HG03060 (cell line): ENCODE measurements around the gene XIAP.
"Not testable (repeated sequence)": the region's sequence is repeated elsewhere in the genome, so short reads cannot be mapped to it uniquely, and the experiment has no call there.

Source experiments
- ATAC-seq: cut with Tn5 transposase; IDR thresholded peaks from one replicate; pipeline ENCODE4 v1.9.1; 2021; ENCODE audit warnings: low read depth, moderate number of reproducible peaks; ENCODE audit not compliant: unreplicated experiment

XIAP gene

DNA sequence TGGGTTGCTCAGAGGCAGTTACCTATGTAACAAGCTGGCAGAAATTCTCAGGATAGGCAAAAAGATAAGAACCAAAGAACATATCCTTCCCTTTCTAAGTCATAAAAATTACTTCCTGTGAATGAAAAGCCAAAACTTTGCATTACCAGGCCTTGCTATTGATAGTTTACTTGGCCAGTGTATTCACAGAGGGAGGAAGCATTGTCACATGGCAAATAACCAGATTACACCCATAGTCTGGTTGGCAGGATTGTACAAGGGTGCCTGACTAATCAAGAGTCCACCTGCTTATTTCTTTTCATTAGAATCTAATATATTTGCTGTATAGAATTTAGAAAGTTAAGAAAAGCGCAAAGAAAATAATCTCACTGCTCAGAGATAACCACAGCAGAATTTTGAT lies 14.1 kb downstream of the XIAP start:
- no peak for ATAC-seq

DNA sequence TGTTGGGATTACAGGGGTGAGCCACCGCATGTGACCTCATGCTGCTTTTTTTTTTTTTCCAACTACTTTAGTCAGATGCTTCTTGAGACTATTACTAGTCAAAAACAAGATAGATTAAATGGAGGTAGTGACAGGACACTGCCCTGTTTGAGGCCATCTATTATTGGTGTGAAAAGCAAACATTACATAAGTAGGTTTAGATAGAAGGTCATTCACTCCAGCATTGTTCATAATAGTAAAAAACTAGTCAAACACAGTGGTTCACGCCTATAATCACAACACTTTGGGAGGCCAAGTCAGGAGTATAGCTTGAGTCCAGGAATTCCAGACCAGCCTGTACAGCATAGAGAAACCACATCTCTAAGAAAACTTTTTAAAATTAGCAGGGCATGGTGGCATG lies 16.3 kb downstream of the XIAP start:
- no peak for ATAC-seq

DNA sequence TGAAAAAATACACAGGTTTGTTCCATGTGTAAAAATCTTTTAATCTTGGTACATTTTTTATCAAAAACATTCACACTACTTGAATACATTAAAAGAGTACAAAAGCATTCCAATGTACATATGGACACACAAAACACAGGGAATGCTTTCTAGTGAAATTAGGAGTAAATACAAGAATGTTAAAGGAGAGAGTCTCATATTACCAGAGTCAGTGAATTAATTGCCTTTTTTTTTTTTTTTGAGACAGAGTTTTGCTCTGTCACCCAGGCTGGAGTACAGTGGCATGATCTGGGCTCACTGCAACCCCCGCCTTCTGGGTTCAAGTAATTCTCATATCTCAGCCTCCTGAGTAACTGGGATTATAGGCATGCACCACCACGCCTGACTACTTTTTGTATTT lies 17.0 kb downstream of the XIAP start:
- ATAC-seq: no peak

DNA sequence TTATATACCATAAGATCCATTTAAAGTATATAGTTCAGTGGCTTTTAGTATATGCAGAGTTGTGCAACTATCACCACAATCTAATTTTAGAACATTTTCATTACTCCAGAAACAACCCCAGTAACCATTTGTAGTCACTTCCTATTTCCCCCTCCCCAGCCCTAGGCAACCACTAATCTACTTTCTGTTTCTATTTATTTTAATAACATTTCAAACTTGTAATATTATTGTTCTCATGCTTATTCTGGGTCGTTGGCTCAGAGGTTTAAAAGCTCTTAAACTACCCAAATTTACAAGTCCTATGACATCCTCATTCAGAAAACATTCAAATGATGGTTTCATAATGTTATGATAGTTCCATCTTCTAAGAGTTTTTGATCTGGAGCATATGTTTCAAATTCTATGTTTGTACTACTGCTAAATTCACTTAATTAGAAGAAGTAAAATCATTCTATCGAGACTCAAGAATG lies 18.4 kb downstream of the XIAP start:
- no peak for ATAC-seq

DNA sequence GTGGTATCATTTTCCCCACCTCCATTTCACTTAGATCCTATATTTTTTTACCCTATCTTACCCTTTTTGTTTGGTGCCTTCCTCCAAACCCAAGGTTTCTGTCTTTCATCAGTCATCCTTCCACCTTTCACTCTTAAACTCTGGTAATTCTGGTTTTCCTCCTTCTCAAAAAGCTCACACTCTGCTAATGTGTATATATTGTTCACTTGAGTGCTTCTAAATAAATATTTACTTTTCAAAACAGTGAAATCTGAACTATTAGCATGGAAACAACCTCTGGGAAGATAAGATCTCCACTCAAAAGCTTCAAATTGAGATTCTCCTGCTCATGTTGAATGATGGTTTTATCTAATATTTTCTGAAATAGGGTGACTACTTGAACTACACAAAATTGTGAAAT lies 21.5 kb downstream of the XIAP start:
- no peak for ATAC-seq

DNA sequence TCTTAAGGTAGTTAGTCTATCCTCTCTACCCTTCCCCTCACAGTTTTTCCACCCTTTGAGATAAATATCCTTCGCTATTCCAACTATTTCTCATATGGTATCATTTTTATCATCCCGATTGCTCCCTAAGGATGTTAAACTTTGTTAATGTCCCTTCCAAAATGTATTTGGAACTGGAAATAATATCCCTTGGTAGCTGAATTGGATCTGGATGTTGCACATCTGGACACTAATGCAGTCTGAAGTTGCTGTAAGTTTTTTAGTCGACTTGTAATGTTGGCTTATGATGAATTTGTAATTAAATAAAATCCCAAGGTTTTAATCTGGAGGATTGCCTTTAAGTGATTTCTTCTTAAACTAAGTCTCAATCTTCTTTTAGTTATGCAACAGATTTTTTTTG lies 22.5 kb downstream of the XIAP start:
- no peak for ATAC-seq

DNA sequence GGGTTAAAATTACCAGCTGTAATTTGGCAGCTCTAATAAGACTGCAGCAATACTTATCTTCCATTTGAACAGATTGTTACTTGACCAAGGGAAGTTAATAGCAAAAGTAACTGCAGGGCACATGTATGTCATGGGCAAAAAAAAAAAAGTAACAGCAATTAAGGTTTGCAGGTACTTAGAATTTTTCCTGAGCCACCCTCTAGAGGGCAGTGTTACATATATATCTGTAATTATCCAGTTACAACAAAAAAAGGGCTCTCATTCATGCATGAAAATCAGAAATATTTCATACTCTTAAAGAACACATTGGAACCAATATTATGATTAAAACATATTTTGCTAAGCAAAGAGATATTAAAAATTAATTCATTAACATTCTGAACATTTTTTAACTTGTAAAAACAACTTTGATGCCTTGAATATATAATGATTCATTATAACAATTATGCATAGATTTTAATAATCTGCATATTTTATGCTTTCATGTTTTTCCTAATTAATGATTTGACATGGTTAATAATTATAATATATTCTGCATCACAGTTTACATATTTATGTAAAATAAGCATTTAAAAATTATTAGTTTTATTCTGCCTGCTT lies 25.1 kb downstream of the XIAP start:
- ATAC-seq: no peak

DNA sequence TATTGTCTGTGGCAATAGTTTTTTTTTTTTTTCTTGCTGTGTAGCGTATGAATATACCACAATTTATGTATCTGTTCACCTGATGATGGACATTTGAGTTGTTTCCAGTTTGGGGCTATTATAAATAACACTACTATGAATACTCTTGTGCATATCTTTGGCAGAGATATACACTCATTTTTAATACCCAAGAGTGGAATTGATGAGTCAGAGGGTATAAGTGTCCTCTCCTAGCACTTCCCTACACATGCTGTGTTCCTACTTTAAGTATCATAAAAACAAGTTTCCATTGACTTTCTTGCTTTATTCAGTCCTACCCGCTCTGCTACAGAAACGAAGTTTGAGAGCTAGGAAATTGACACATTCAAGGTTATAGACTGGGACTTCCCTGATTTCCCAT lies 39.8 kb downstream of the XIAP start:
- ATAC-seq: no peak

DNA sequence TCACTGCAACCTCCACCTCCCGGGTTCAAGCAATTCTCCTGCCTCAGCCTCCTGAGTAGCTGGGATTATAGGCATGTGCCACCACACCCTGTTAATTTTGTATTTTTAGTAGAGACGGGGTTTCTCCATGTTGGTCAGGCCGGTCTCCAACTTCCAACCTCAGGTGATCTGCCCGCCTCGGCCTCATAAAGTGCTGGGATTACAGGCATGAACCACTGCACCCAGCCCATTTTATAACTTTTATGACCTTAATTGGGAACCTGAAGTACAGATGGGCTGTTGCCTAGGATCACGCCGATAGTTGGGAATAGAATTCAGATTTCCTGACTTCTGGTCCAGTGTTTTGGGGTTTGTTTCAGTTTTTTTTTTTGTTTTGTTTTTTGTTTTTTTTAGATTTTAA lies 43.4 kb downstream of the XIAP start:
- not testable (repeated sequence) for ATAC-seq

DNA sequence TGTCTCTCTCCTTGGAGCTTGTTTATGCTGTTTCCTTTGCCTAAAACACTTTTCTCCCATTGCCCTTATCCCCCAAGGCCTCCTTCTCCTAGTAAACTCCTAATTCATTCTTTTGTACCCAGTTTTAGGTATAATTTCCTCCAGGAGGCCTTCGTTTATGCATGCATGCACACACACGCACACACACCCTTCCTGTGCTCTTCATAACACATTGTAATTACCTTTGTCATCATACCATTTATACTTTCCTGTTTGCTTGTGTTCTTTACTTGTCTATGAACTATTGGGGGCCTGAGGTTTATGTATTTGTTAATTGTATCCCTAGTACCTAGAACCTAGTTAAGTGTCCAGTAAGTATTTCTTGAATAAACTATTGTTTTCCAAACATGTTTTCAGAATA lies 45.5 kb downstream of the XIAP start:
- no peak for ATAC-seq

DNA sequence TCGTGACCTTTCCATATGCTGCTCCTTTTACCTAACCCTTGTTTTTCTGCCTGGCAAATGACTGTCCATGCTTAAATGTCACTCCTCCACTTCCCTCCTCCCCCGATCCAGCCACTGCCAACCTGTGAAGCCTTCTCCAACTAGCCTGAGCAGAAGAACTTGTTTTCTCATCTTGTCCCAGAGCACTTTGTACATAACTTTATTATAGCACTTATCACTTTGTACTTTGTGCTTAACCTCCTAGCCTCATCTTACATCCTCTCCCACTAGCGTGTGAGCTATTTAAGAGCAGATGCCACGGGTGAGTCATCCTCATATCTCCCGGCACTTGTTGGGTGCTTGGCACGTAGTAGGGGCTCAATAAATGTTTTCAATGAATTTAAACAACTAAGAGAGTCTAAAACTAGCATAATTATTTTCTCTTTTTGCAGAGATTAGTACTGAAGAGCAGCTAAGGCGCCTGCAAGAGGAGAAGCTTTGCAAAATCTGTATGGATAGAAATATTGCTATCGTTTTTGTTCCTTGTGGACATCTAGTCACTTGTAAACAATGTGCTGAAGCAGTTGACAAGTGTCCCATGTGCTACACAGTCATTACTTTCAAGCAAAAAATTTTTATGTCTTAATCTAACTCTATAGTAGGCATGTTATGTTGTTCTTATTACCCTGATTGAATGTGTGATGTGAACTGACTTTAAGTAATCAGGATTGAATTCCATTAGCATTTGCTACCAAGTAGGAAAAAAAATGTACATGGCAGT lies 46.9 kb downstream of the XIAP start:
- ATAC-seq: no peak

DNA sequence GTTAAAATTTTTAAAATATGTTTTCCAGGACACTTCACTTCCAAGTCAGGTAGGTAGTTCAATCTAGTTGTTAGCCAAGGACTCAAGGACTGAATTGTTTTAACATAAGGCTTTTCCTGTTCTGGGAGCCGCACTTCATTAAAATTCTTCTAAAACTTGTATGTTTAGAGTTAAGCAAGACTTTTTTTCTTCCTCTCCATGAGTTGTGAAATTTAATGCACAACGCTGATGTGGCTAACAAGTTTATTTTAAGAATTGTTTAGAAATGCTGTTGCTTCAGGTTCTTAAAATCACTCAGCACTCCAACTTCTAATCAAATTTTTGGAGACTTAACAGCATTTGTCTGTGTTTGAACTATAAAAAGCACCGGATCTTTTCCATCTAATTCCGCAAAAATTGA lies 49.7 kb downstream of the XIAP start:
- no peak for ATAC-seq

DNA sequence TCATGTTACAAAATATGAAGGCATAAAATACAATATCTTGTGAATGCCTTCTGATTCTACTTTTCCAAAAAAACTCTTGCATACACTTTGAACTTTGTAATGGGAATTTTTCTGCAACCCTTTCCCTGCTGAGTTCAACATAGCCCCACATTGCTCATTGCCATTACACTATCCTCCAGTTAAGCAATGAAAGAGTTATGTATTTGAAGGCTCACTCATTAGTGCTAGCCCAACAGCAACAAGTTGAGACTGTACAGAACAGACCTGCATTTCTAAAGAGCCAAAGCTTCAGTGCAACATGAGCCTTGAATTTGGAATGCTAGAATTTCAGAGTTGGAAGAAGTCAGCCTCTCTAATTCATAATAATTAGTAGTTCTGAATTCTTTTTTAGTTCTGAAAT lies 57.2 kb downstream of the XIAP start:
- ATAC-seq: no peak

DNA sequence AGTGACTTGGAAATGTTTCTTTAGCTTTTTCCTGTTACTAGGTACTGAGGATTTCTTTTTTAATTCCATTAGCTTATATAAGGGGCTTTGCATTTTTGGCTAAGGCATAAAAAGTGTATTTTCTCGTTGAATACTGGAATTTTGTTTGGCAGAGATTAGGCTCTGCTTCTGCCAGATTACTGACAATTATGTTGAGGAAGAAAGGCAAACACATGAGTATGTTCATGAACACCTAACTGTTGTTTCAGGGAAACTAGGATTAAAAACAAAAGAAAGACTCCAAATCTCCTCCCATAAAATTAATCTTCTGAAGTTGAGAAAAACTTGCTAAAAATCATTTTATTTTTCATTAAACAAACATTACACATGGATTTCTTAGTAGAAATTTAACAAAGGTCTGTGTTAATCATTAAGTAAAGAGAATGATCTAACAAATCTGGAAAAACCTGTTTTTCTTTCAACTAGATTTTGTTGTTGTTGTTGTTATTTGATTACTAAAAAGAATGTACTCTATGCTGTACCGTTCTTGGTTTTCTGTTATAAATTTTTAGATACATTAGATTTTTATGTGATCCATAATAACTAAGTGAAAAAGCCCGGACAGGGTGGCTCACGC lies 58.4 kb downstream of the XIAP start:
- no peak for ATAC-seq

DNA sequence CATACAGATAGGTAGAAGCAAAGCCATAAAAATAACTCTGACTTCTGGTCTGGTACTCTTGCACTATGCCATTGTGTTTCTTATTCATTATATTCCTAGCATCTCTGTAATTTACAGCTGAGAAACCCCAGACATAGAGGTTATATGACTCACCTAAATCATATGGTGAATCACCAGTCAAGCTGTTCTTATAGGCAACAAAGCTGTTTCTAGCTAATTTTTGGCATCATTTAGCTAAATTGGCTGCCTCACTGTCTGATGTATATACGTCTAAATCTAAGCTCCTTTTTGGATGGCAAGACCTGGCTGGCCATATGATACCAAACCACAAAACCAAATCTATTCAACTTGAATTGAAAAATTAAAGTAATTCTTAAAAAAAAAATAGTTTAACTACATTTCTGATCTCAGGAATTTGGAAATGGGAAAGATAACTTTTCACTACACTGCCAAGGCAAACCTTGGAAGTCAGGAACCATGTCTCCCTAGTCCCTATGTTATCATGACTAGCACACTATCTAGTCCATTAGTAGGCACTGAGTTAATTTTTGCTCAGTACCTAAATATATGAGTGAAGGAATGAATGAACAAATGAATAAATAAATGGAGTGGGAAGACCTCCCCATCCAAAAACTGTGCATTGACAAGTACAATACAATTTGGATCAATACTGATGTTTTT lies 60.4 kb downstream of the XIAP start:
- no peak for ATAC-seq

DNA sequence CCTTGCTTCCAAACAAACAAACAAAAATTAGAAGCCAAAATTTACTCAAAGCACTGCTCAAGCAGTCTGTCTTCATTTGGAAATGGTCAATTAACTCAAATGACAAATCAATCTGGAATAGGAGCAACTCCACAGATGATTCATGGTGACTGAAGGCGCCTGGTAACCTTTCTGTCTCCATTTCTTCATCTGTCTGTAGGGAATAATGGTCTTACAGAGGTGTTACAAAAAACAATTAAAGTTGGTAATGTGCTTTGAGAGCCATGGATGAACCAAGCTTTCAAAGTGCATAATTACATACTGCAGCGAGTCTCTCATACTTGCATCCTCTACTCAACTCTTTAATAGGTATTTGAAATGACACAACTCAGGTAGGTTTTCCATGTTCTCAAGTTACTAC lies 63.4 kb downstream of the XIAP start:
- no peak for ATAC-seq

DNA sequence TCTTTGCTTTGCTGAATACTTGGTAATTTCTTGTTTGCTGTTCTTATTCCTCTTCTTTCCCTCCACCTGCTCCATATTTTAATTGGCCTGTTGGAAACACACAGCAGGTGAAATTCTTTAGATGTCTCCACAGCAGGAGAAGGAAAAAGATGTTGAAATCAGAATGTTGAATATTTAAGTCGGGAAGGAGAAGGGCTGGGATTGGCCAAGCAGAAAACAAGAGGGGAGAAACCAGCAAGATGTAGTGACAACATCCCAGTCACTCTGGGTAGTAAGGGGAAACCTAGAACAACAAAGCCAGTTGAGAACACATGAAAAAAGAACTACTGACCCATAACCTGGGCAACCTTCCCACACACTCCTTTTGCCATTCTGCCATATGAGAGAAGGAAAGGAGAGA lies 64.3 kb downstream of the XIAP start:
- ATAC-seq: no peak

DNA sequence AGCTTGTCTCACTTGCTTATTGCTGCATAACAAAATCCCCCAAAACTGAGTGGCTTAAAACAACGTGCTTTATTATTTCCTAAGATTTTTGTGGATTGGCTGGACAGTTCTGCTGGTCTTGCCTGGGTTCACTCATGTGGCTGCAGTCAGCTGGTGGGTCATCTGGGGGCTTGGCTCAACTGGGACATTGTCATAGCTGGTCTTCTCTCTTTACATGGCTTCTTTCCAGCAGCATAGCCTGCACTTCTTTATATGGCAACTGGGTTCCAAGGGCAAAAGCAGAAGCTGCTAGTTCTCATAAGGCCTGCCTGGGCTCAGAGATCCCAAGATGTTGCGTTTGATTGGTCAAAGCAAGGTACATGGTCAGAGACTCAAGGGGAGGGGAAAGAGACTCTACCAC lies 68.0 kb downstream of the XIAP start:
- ATAC-seq: no peak

DNA sequence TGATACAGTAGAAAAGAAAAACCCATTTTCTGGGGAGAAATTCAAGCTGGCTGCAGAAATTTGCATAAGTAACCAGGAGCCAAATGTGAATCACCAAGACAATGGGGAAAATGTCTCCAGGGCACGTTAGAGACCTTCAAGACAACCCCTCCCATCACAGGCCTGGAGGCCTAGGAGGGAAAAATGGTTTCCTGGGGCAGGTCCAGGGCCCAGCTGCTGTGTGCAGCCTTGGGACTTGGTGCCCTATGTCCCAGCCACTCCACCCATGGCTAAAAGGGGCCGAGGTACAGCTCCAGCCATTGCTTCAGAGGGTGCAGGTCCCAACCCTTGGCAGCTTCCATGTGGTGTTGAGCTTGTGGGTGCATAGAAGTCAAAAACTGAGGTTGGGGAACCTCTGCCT lies 72.2 kb downstream of the XIAP start:
- ATAC-seq: not testable (repeated sequence)

DNA sequence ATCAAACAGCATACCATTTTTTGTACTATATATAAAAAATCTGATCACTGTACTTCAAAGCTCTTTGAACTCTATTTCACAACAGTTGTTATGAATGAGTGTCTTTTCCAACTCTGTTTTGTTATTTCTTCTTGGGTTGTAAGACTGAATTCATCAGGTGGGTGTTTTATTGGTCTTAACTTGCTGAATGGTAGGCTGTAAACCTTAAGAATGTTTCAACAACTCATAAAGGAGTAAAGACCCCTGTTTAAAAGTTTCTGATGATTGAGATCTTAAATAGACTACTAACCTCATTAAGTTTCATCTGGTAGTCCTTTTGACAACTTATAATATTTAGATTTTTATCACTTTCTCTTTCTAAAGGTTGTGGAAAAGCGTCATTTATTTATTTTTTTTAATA lies 83.2 kb downstream of the XIAP start:
- ATAC-seq: no peak

DNA sequence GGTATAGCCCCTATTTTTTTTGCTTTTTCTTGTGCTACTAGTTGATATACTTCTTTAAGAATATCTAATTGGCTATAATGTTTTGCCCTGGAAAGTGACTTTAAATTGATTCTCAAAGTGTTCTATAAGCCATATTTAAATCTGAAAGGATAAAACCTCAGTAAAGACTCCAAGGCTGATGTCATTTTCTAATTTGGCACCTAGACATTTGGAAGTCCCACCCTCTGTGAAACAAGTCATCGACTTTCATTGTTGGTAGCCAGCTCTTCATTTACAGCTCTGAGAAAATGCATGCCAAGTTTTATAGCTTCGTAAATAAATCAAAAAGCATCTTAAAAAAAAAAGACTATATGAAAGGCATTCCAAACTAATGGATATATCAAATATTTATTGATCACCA lies 83.6 kb downstream of the XIAP start:
- no peak for ATAC-seq
